ENCODE measurements around the gene TENM4.
"Not testable (repeated sequence)": the region's sequence is repeated elsewhere in the genome, so short reads cannot be mapped to it uniquely, and the experiment has no call there.

Gene TENM4

DNA sequence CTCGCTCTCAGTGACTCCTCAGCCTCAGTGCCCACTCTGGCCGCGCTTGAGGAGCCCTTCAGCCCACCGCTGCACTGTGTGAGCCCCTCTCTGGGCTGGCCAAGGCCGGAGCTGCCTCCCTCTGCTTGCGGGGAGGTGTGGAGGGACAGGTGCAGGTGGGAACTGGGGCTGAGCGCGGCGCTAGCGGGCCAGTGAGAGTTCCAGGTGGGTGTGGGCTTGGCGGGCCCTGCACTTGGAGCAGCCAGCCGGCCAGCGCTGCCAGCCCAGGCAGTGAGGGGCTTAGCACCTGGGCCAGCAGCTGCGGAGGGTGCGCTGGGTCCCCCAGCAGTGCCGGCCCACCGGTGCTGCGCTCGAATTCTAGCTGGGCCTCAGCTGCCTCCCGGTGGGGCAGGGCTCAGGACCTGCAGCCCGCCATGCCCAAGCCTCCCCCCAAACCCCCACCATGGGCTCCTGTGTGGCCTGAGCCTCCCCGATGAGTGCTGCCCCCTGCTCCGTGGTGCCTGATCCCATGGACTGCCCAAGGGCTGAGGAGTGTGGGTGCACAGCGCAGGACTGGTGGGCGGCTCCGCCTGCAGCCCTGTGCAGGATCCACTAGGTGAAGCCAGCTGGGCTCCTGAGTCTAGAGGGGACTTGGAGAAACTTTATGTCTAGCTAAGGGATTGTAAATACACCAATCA lies 802.0 kb downstream of the TENM4 start:
- DNase-seq (no peak), ATAC-seq (no peak)

DNA sequence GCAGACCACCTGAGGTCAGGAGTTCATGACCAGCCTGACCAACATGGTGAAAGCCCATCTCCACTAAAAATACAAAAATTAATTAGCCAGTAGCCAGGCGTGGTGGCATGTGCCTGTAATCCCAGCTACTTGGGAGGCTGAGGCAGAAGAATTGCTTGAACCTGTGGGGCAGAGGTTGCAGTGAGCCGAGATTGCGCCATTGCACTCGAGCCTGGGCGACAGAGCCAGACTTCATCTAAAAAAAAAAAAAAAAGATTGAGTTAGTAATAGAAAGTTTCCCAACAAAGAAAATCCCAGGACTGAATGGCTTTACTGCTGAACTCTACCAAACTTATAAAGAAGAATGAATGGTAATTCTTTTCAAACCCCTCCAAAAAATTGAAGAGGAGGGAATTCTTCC lies 803.3 kb downstream of the TENM4 start:
- ATAC-seq, DNase-seq: not testable (repeated sequence)

DNA sequence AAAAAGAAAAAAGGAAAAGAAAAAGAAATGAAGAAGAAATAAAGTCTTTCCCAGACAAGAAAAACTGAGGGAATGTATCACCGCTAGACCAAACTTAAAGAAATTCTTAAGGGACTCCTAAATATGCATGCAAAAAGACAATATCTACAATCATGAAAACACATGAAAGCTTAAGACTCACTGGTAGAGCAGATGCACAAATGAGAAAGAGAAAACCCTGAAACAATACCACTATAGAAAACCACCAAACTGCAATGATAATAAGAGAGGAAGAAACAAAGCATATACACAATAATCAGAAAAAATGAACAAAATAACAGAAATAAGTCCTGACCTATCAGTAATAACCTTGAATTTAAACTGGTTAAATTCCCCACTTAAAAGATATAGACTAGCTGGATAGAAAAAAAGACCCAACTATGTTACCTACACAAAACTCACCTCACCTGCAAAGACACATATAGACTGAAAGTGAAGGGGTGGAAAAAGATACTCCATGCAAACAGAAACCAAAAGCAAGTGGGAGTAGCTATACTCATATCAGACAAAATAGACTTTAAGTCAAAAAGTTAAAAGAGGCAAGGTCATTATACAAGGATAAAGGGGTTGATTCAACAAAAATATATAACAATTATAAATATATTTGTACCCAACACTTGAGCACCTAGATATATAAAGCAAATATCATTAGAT lies 804.9 kb downstream of the TENM4 start:
- ATAC-seq (peak; percentile 57), DNase-seq (no peak)

DNA sequence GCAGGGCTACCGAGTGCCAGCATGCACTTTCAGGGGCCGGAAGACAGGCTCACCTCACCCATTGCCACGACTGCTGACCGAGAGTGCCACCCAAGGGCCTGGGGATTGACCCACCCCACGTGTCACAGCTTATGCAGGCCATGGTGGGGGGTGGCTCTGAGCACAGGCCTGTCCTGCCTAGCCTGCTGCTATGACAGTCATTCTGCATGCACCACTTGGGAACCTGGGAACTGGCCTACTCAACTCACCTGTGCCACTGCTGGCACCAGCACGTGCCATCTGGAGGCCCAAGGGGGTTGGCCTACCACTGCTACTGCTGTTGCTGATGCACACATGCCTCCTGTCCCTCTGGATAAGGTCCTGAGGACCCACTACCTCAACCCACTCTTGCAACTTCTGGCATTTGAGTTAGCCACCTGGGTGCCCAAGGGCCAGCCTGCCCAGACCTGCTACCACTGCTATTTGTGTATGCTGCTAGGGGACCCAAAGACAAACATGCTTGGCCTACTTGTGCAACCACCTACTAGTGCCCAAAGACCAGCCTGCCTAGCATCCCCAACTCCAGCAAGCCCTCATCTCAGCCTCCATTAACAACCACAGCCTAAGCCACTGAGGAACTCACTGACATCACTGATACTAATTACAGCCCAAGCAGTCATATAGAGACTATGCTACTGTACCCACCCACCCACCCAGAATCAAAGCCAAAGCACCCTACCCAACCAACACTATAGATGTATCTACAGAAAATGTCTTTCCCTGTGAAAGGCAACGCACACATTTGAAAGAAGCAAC lies 807.1 kb downstream of the TENM4 start:
- ATAC-seq = peak; percentile 46
- no peak for DNase-seq

DNA sequence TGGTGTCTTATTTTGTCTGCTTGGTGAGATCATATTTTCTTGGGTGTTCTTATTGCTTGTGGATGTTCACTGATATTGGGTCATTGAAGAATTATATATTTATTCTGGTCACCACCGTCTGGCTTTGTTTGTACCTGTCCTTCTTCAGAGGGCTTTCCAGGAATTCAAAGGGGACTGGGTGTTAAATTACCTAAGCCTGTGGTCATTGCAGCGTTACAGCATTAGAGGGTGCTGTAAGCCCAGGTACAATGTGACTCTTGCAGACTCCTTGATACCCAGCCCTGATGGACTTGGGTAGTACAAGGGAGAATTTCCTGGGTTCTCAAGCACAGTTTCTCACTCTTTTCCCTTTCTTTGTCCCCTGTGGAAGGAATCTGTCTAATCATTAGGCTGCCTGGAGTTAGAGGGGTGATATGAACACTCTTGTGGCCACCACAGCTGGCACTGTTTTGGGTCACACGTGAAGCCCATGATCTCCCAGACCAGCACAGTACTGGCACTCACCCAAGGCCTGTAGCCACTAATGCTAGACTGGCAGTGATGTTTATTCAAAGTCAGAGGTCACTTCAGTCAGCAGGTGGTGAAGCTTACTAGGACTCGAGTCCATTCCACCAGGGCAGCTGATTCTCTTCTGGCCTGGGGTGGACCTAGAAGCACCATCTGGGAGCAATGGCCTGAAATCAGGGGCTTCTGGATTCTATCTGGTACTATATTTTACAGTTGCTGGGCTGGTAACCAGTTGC lies 810.1 kb downstream of the TENM4 start:
- DNase-seq = no peak
- ATAC-seq = no peak

DNA sequence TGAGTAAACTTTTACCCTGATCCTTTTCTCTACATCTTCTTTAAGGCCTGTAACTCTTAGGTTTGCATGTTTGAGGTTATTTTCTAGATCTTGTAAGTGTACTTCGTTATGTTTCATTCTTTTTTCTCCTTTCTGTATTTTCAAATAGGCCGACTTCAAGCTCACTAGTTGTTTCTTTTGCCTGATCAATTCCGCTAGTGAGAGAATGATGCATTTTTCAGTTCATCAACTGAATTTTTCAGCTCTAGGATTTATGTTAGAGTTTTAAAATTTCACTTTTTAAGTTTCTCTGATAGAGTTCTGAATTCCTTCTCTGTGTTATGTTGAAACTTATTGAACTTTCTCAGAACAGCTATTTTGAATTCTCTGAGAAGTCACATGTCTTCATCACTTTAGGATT lies 810.7 kb downstream of the TENM4 start:
- DNase-seq (no peak), ATAC-seq (no peak)

DNA sequence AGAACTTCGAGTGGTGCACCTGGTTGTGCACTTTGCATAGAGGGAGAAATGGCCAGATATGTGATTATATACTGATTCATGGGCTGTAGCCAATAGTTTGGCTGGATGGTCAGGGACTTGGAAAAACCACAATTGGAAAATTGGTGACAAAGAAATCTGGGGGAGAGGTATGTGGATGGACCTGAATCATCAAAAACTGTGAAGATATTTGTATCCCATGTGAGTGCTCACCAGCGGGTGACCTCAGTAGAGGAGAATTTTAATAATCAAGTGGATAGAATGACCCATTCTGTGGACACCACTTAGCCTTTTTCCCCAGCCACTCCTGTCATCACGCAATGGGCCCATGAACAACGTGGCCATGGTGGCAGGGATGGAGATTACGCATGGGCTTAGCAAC lies 818.2 kb downstream of the TENM4 start:
- DNase-seq (no peak), ATAC-seq (no peak)

DNA sequence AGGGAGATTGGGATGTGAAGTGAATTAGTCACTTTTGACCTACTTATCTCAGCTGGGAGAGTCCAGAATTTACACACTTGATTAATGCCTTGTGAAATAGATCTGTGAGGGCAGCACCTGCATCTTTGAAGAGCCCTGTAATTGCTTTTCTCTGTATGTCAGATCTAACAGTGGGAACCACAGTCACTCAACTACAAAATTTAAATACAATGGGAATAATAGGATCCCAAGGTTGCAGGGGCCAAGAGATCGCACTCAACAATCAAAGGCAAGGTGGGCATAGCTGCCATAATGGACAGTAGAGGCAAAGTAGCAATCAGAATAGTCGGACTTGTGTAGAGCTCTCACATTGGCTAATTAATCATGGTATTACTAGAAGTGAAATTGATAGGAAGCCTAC lies 820.7 kb downstream of the TENM4 start:
- DNase-seq (no peak), ATAC-seq (no peak)

DNA sequence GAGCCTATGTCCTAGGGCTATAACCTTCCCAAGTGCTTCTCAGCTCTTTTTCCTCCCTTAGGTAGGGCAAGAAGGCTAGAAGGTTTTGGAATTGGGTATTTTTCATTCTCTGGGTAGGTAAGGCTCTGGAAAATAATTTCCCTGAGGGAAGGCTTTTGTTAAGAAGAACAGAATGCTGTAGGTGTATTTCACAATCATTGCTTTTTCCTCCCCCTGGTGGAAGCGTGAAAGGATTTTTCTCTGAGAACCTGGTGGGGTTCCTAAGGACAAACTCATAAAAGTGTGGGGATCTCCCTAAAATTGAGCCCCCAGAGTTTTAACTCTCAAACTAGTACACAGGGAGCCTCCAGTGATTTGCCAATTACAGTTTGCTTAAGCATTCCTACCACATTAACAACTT lies 825.1 kb downstream of the TENM4 start:
- DNase-seq = no peak
- no peak for ATAC-seq

DNA sequence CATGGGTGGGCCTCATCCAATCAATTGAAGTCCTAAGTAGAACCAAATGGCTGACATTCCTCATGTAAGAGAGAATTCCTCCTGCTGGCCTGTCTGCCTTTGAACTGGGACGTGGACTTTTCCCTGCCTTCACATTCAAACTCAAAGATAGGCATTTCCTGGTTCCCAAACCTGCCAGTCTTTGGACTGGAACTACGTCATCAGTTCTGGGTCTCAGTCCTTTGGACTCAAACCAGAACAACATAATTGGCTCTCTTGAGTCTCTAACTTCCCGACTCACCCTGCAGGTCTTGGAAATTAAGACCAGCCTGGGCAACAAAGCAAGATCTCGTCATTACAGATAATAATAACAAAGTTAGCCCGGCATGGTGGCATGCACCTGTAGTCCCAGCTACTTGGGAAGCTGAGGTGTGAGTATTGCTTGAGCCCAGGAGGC lies 827.4 kb downstream of the TENM4 start:
- no peak for DNase-seq
- ATAC-seq = no peak

DNA sequence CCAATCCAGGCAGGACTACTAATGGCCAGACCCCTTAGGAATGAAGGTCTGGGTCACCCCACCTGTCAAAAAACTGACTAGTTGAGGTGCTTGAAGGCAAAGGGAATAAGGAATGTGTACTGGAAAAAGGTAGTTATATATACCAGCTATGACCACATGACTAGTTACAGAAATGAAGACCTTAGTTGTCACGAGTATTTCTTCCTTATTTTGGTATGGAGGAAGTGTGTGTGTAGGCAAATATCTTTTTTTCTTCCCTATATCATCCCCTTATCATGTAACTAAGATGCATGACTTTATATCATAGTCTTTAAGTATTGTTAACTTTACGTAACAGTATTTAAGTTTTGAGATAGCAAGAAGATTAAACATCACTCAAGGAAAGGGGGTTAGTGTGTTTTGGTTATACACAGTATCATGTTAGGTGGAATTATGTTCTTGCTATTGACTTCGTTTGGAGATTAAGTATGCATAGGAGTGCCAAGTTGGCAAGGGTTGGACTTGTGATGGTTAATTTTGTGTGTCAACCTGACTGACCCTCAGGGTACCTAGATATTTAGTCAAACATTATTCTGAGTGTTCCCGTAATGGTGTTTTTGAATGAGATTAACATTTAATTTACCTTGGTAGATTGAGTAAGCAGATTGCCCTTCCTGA lies 828.0 kb downstream of the TENM4 start:
- ATAC-seq = no peak
- DNase-seq = no peak

DNA sequence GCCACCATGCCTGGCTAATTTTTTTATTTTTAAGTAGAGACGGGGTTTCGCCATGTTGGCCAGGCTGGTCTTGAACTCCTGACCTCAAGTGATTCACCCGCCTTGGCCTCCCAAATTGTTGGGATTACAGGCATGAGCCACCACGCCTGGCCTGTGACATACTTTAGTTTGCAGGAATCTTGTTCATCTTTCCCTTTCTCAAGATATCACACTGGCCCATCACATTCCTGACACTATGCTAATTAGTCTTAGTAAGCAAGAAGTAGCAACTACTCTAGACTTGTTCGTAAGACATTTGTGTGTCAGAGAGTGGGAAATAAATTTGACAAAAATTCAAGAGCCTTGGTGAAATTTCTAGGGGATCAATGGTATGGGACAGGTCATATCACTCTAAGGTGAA lies 831.5 kb downstream of the TENM4 start:
- ATAC-seq, DNase-seq: not testable (repeated sequence)

DNA sequence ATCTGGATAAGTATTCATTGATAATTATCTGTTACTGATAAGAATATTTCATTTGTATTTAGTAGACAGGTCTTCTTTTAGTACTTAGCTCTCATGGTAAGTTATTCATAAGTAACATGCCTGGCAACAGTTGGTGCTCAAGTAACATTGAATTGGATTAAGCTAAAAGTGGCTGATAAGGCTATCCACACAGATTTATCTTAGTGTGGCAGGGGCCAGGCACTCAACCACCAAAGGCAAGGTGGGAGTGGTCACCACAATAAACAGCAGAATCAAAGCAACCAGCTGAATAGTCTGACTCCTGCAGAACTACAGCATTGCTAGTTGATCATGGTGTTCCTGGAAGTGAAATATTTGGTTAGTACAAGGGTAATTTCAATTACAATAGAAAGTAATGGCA lies 833.1 kb downstream of the TENM4 start:
- ATAC-seq = no peak
- DNase-seq = no peak

DNA sequence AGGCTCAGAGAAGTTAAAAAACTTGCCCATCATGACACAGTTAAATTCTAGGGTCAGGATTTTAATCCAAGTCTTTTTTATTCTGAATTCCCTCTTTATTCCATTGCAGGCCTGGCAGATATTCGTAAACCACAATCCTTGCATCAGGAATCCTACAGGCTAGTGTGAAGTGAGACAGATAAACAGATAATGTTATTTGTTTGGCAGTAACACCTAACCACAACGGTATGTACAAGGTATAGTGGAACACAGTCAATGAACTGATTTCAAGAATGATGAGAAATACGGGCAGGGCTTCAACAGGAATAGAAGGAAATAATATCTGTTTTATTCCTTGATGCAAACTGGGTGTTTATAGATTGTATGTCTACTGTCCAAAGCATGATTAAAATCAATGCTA lies 834.2 kb downstream of the TENM4 start:
- DNase-seq = no peak
- no peak for ATAC-seq

DNA sequence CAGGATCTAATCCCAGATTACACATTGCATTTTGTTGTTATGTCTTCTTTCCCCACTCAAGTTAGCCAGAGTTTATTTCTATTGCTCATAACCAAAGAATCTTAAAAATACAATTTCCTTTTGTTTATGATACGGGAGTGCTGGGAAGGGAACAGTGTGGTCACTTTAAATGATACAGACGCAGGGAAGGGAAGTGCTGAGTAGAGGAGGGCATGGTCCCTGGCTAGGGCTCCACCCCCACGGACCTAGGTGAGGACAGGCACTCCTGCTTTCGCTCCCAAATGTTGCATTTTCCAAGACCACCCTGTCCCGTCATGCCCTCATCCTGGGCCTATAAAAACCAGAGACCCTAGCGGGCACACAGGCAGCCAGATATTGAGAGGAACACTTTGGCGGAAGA lies 835.5 kb downstream of the TENM4 start:
- no peak for ATAC-seq
- no peak for DNase-seq

DNA sequence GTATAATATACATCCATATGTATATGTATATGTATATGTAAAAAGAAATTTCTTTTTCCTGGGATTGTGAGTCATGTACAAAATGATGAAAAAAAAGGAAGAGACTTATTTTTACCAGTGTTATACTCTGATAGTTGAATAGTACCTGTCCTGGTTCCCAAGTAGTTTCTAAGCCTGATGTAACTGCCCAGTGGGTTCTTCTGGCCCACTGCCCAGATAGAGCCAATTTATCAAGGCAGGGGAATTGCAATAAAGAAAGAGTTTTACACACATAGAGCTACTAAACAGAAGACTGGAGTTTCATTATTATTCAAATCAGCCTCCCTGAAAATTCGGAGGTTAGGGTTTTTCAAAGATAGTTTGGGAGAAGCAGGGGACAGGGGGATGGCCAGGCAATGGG lies 837.0 kb downstream of the TENM4 start:
- ATAC-seq (no peak), DNase-seq (no peak)
